ENCODE data around the gene NOL4L.

The NOL4L gene

GRCh38 chr20:32460683-32461320, 124.3 kb downstream of the NOL4L start:
- TF ChIP-seq SPI1 (IDR thresholded peaks at IDR 0.05; ENCODE audit: low read depth, low read length) (no peak), POLR2AphosphoS5 (IDR thresholded peaks at IDR 0.05; ENCODE audit: low read depth, low read length) (no peak), POU2F2 (IDR thresholded peaks at IDR 0.05; ENCODE audit: low read depth, low read length) (no peak), PAX5 (IDR thresholded peaks at IDR 0.05; ENCODE audit: insufficient read depth, low read length, severe bottlenecking) (no peak), POLR2A (IDR thresholded peaks at IDR 0.05; ENCODE audit: low read depth, low read length) (no peak), TAF1 (IDR thresholded peaks at IDR 0.05; ENCODE audit: low read depth, low read length) (no peak)
- DNase-seq (ENCODE audit: insufficient read length, low spot score) (no peak), FAIRE-seq (no peak)

GRCh38 chr20:32460231-32460630, 124.9 kb downstream of the NOL4L start:
- FAIRE-seq (no peak), DNase-seq (ENCODE audit: insufficient read length, low spot score) (no peak)
- TF ChIP-seq POLR2A (IDR thresholded peaks at IDR 0.05; ENCODE audit: low read depth, low read length) (no peak), TAF1 (IDR thresholded peaks at IDR 0.05; ENCODE audit: low read depth, low read length) (no peak)

GRCh38 chr20:32458837-32459220, 126.3 kb downstream of the NOL4L start:
- FAIRE-seq (no peak), DNase-seq (ENCODE audit: insufficient read length, low spot score) (no peak)
- no peak for TF ChIP-seq POLR2A (IDR thresholded peaks at IDR 0.05; ENCODE audit: low read depth, low read length)
- no peak for TF ChIP-seq SPI1 (IDR thresholded peaks at IDR 0.05; ENCODE audit: low read depth, low read length)
- no peak for TF ChIP-seq POLR2AphosphoS5 (IDR thresholded peaks at IDR 0.05; ENCODE audit: low read depth, low read length)

DNA sequence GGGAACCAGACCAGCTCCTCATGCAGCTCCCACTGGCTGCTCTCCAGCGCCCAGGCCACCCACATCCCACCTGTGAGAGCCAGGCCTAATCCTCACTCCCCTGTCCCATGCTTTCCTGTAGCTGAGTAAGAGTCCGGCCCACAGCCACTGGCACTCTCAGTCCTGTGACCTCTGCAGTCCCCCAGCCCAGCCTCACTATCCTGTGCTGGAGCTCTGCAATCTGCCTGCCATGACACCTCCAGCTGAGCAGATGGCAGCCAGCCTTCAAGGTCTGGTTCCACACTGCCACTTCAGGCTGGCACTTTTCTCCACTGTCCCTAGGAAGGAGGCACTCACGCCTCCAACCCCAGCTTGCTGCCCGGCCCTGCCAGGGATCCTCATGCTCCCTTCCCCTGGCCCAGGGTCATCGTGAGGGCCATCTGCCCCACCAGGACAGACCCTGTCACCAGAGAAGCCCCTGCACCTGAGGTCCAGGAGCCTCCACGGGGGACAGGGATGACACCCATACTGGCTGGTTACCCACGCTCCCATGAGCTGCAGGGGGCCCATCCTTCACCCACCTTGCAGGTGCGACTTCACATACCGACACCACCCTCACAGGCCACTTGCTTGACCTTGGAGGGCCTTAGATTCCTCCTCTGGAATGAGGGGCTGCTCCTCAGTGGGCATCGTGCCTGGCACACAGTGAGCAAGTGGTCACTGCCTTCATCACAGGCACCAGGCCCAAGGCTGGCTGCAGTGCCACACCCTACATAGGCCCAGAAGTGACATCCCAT, 126.9 kb downstream of the NOL4L start:
- no peak for TF ChIP-seq POLR2AphosphoS5 (IDR thresholded peaks at IDR 0.05; ENCODE audit: low read depth, low read length)
- no peak for TF ChIP-seq POU2F2 (IDR thresholded peaks at IDR 0.05; ENCODE audit: low read depth, low read length)
- no peak for TF ChIP-seq TAF1 (IDR thresholded peaks at IDR 0.05; ENCODE audit: low read depth, low read length)
- no peak for TF ChIP-seq PAX5 (IDR thresholded peaks at IDR 0.05; ENCODE audit: insufficient read depth, low read length, severe bottlenecking)
- no peak for TF ChIP-seq POLR2A (IDR thresholded peaks at IDR 0.05; ENCODE audit: low read depth, low read length)
- no peak for TF ChIP-seq SPI1 (IDR thresholded peaks at IDR 0.05; ENCODE audit: low read depth, low read length)
- DNase-seq (ENCODE audit: insufficient read length, low spot score): no peak
- no peak for FAIRE-seq

DNA sequence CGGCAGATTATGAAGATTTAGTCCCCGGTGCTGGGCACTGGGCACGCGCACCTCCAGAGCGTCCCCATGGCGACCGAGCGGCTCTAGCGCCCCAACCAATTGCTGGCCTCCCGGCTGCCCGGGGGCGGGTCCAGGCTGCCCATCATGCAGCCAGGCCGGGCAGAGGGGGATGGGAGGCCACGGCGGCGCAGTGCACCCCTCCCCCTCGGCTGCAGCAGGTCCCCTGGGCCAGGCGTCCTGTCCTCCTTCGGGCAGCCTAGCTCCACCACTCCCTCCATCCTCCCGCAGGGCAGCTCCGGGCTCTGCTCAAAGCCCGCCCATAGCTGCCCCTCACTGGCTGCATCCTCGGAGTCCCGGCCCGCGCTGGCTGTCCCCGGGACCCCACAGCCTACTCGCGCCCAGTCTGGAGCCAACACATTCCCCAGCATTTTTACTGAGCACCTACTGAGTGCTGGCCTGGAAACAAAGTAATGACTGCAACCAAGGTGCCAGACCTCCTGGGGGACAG, 127.6 kb downstream of the NOL4L start:
- peak; percentile 9 for FAIRE-seq
- DNase-seq (ENCODE audit: insufficient read length, low spot score): peak; percentile 82
- no peak for TF ChIP-seq POLR2A (IDR thresholded peaks at IDR 0.05; ENCODE audit: low read depth, low read length)
- TF ChIP-seq SPI1 (IDR thresholded peaks at IDR 0.05; ENCODE audit: low read depth, low read length): no peak
- no peak for TF ChIP-seq PAX5 (IDR thresholded peaks at IDR 0.05; ENCODE audit: insufficient read depth, low read length, severe bottlenecking)
- no peak for TF ChIP-seq POU2F2 (IDR thresholded peaks at IDR 0.05; ENCODE audit: low read depth, low read length)
- no peak for TF ChIP-seq TAF1 (IDR thresholded peaks at IDR 0.05; ENCODE audit: low read depth, low read length)
- no peak for TF ChIP-seq POLR2AphosphoS5 (IDR thresholded peaks at IDR 0.05; ENCODE audit: low read depth, low read length)

DNA sequence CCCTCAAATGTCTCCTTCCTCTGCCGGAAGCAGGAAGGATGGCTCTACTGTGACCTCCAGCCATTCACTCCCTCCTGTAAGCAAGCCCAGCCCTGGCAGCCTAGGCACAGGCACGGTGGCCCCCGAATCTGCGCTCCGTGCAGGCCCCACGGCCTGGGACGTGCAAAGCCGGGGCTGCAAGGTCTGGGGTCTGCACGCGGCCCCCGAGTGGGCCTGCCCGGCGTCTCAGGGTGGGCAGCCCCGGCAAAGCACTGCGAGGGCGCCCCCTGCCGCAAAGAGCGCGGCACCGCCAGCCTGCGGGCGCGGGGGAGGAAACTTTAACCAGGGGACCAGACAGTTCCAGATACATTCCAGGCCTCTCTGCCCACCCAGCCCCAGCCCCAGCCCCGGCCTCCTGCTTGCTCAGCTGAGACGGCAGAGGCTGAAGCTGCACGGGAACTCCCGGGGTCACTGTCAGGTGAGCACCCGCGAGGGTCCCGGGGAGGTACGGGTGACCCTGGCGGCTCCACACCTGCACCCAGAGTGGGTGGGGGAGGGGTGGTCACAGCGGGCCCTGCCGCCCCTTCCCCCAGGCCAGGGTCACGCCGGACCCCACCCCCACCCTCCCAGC, 128.2 kb downstream of the NOL4L start:
- DNase-seq (ENCODE audit: insufficient read length, low spot score) (peak; percentile 98), FAIRE-seq (peak; percentile 86)
- TF ChIP-seq TAF1 (IDR thresholded peaks at IDR 0.05; ENCODE audit: low read depth, low read length) (no peak), POLR2AphosphoS5 (IDR thresholded peaks at IDR 0.05; ENCODE audit: low read depth, low read length) (no peak), PAX5 (IDR thresholded peaks at IDR 0.05; ENCODE audit: insufficient read depth, low read length, severe bottlenecking) (no peak)

- no peak for TF ChIP-seq TAF1 (IDR thresholded peaks at IDR 0.05; ENCODE audit: low read depth, low read length)
- TF ChIP-seq POLR2AphosphoS5 (IDR thresholded peaks at IDR 0.05; ENCODE audit: low read depth, low read length): no peak
- TF ChIP-seq POLR2A (IDR thresholded peaks at IDR 0.05; ENCODE audit: low read depth, low read length): no peak
- no peak for TF ChIP-seq PAX5 (IDR thresholded peaks at IDR 0.05; ENCODE audit: insufficient read depth, low read length, severe bottlenecking)
- no peak for TF ChIP-seq POU2F2 (IDR thresholded peaks at IDR 0.05; ENCODE audit: low read depth, low read length)
- TF ChIP-seq SPI1 (IDR thresholded peaks at IDR 0.05; ENCODE audit: low read depth, low read length): no peak
- FAIRE-seq: no peak
Measured at GRCh38 chr20:32455901-32456701, 129.0 kb downstream of the NOL4L start.

DNA sequence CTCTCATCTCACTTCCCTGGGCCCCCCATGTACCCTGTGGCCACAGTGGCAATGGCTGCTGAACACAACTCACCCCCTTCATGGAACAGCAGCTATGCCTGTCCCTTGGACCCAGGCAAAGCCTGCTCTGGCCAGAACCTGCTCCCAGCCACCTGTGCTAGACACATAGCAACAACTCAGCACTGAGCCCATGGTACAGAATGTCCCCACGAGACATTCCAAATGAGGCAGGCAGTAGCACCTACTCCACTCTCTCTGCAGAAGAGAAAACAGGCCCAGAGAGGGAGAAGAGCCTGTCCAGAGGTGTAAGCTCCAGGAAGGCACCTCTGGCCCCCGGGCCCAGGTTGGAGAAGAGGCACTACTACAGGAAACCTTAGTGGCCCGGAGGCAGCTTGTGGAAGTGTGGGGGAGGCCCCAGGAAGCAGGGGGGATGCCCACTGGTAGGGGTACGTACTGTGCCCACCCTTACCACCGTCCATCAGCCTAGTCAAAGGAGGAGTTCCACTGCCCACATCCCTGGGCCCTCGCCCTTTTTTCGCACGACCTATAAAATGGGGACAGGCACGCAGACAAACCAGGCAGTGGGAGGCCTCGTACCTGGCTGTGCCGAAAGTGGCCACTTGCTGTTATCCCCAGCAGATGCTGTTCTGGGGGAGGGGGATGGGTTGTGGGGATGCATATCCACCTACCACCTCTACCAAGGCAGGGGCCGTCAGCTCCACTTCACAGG, 129.8 kb downstream of the NOL4L start:
- TF ChIP-seq TAF1 (IDR thresholded peaks at IDR 0.05; ENCODE audit: low read depth, low read length) (no peak), PAX5 (IDR thresholded peaks at IDR 0.05; ENCODE audit: insufficient read depth, low read length, severe bottlenecking) (no peak), SPI1 (IDR thresholded peaks at IDR 0.05; ENCODE audit: low read depth, low read length) (no peak), POU2F2 (IDR thresholded peaks at IDR 0.05; ENCODE audit: low read depth, low read length) (no peak), POLR2A (IDR thresholded peaks at IDR 0.05; ENCODE audit: low read depth, low read length) (no peak), POLR2AphosphoS5 (IDR thresholded peaks at IDR 0.05; ENCODE audit: low read depth, low read length) (no peak)
- FAIRE-seq: no peak
- no peak for DNase-seq (ENCODE audit: insufficient read length, low spot score)

More at GRCh38 chr20:32455901-32456701, 129.0 kb downstream of the NOL4L start:
- DNase-seq (ENCODE audit: insufficient read length, low spot score): no peak
